Gastroesophageal sphincter (tissue), 3 donors: ENCODE results near the gene SMIM28.

Experiments
- CTCF ChIP-seq, 4 experiments: fragments of 200-600 bp in 2 of 4; fragments of 450-650 bp in 2 of 4; sonication (generic) in 1 of 4; IDR thresholded peaks; one replicate each; pipeline ENCODE4 v1.5.1; 2017 to 2019; ENCODE audit warnings: antibody characterized with exemption in 4 of 4, mild to moderate bottlenecking in 2 of 4, moderate library complexity in 2 of 4
- POLR2A ChIP-seq, 2 donors: fragments of 450-650 bp; IDR thresholded peaks; one replicate each; pipeline ENCODE4 v1.6.1; 2017; ENCODE audit warnings: antibody characterized with exemption in 2 of 2, mild to moderate bottlenecking in 2 of 2, moderate library complexity in 1 of 2
- POLR2AphosphoS5 ChIP-seq: sonication (generic); formaldehyde crosslinking; IDR thresholded peaks from one replicate; pipeline ENCODE4 v1.6.1; 2017; ENCODE audit warnings: antibody characterized with exemption

- TF ChIP-seq CTCF (IDR thresholded peaks at IDR 0.05) (peak; percentile 46 to 77 (median 70)), POLR2A (IDR thresholded peaks at IDR 0.05) (no peak), POLR2AphosphoS5 (no peak)
These were observed 51.4 kb downstream of the SMIM28 start for GRCh38 chr6:138428944-138429598.
